ENCODE results near the gene PI4KB.
A peak's percentile ranks its signal among the peaks of the same experiment; 100 is the strongest.

Gene PI4KB

DNA sequence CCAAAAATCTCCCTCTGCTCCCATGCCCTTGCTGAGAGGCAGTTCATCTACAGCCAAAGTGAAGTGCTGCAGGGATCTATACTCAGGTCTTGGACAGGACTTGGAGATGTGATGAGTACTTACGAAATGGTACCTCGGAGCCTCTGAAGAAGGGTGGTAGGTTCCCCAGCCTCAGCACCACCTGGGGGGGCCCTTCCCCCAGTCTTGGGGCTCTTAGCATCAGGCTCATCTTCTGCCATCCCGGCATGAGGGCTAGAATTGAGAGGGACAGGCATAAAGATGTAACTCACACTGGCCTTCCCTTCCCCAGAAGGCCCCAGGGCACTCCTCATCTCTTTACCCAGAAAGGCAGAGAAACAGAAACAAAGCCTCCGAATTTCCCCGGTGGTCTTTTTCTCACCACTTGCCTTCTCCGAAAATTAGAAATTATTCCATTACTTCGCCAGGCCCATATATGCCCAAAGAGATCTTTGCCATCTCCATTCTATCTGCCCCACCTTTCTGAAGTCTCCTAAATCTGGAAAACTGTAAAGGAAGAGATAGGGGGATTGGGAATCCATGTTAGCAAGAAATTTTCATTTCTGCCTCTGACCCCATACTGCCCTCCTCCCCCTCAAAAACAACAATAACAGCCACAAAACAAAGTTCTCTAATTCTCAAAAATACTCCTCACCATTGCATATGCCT, 19.0 kb upstream of the PI4KB start:
- no peak for DNase-seq (ENCODE audit: low read depth)

DNA sequence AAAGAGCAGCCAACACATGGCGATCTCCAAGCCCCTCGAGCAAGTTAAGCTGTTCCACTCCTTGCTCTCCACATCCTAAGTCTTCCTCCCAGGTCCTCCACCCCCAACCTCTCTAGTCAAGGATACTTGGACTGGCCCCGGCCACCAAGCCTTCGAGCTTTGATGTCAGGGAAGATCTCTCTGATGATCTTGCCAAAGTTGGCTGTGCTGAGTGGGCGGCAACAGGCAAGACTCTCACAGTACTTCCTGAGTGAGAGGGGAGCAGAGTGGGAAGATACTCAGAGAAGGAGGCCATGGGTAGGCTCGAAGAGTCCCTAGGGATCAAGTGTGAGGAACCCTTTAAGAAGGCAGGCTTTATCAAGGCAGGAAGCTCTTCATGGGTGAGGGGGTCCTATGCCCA, 17.1 kb upstream of the PI4KB start:
- no peak for DNase-seq (ENCODE audit: low read depth)

DNA sequence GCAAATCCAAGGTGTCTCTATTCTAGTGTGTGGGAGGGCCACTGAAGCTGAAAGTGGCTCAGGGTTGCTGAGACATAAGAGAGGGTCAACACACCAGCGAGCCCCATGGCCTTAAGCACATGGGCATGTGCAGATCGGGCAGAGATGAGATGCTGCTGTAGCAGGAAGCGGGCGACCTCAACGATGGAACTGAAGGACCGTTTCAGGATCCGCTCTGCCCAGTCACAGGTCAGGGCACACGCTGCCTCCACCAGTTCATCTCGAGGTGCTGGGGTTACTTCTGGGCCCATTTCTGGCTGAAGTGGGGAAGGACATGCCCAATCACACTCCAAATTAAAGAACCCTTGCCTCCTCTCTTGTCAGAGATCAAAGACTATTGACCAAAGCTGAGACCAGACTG, 16.4 kb upstream of the PI4KB start:
- no peak for DNase-seq (ENCODE audit: low read depth)

DNA sequence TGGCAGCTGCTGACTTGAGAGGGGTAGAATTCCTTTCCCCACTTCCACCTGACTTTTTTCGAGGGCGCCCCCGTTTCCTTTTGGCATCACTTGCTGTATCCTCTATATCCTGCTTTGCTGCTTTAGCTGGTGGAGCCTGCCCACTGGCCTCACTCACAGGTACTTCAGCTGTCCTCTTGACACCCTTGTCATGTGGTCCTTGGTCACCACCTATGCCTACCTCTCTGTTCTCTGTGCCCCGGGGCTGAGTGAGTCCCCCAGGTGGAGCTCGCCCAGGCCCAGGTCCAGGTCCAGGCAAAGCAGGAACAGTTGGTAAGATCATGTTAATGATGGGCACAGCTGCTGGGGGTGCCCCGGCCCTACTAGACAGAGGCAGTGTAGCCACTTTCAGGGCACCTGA, 15.4 kb upstream of the PI4KB start:
- DNase-seq (ENCODE audit: low read depth), result no peak

DNA sequence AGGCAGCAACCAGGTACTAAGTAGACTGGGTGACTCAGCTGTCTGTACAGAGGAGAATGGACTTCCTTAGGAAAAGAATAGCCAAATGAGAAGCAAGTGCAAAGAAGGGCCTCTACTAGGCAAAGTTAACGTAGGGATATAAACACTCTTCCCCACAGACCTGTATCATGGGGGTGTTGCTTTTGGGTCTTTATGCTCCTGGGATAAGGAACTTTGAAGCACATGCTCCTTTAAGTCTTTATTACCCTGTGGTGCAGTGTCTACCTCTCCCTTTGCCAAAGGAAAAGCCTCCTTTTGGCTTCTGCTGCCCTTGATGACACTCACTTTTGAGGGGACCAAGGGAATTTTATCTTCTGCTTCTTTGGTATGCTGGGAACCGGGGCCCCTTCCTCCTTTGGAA, 14.8 kb upstream of the PI4KB start:
- no peak for DNase-seq (ENCODE audit: low read depth)

DNA sequence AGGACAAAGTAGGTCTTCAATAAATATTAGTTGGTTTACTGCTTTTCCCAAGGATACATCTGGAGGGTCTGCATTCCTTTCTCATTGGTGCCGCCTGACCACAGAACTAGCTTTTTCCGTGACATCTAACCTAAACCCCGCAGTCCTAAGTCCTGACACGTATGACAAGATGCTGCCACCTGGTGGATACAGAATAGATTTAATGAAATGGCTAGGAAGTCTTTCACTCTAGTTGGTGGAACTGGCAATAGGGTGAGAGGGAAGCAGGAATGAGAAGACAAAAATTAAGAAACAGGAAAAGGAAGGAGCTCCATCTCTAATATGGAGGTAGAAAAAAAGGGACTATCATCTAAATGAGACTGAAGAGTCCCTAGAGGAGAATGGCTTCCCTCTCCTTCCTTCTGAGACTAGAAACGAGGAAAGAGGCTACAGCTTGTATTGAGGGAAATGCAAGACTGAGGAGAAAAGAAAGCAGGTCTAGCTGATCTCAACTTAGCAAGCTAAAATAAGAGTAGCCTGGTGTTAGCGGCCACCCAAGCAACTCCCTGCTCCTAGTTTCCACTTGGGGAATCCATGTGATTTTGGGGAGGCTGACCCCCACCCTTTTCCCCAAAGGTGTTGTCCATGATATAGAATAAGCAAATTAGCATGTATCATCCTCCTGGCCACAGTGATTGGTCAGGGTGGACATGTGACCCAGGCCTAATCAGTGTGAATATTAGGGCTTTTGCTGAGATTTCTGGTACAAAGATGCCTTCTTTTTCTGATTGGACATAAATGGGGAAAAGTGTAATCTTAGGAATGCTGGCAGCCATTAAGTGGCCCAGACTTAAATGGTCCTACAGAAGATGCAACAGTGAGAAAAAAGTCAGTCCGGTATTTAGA, 13.9 kb upstream of the PI4KB start:
- peak; percentile 28 for DNase-seq (ENCODE audit: low read depth)

DNA sequence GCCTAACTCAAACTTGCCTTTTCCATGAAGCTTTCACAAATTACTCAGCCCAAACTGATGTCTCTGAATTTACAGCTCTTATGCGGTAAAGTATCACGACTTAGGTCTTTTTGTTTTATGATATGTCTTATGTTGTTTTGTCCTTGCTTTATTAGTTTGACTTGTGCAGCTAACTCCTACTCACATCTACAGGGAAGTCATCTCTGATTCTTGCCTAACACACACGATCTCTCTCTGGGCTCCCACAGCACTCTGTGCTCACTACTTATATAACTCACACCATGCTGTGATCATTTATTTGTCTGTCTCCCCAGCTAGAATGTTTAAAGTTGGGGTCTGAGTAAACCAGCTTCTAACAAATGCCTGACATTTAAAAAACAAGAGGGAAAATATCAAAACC, 9.3 kb upstream of the PI4KB start:
- no peak for DNase-seq (ENCODE audit: low read depth)

DNA sequence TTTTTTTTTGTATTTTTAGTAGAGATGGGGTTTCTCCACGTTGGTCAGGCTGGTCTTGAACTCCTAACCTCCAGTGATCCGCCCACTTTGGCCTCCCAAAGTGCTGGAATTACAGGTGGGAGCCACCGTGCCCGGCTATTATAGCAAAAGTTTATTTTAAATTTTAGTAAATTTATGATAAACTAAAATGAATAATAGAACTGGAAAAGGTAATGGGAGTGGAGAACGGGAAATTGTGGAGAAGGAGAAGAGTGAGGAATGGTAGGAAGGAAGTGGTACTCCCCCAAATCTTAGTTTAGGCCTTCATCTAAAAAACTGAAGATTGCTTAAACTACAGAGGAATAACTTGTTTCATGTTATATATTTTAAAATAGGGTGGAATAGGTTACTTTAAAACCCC, 7.6 kb upstream of the PI4KB start:
- no peak for DNase-seq (ENCODE audit: low read depth)

DNA sequence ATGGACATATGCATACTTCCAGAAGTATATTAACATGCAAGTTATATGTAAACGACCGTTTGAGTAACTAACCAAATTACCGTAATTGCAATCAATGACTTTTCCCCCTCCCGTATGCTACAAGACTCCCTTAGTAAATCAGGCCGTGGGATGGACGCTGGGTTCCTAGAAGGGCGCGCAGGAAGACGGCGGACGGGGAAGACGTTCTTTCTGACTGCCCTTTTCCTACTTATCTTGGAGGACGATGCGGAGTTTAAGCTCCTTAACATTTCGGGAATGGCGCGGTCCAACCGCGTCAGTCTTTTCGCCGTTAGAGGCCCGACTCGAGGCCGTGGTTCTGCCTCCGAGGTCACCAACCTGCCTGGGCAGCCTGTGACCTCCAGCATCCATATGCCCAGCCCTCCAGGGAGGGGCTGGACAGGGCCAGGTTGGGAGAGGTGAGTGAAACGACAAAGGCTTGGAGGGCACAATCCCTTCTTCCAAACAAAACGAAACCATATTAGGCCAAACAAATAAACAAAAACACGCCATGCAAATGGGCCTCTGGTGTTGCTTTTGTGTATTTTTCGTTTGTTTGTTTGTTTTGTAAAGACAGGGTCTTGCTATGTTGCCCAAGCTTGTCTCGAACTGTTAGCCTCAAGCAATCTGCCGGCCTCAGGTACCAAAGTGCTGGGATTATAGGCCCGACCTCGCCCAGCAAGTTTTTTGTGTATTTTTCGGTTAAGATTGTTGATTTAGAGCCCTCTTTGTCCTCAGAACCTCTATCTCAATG, 873 bp upstream of the PI4KB start:
- DNase-seq (ENCODE audit: low read depth), result no peak

DNA sequence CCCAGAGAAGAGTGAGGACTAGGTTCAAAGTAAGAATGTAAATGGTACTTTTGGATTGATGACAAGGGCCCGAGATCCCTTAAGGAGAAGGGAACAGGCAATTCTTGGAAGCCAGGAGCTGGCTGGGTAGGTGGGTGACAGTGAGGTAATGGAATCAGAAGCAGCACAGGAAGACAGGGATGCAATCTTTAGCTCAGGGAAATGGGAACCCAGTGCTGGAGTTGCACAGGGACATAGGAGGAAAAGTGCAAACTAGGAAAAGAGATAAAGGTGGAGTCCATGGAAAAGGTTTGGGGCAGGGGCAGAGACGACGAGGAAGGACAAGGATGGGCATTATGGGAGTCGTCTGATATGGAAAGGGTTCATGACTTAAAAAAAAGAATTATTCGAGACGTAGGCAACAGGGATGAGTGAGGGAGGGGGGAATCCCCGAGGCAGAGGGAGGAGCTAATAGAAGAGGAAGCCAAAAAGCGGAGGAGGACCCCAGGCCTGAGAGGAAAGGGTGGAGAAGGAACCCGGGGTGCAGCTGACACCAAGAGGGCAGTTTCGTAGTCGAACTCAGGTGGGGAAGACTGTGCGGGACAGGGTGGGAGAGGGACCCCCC, 495 bp downstream of the PI4KB start:
- peak; percentile 43 for DNase-seq (ENCODE audit: low read depth)

DNA sequence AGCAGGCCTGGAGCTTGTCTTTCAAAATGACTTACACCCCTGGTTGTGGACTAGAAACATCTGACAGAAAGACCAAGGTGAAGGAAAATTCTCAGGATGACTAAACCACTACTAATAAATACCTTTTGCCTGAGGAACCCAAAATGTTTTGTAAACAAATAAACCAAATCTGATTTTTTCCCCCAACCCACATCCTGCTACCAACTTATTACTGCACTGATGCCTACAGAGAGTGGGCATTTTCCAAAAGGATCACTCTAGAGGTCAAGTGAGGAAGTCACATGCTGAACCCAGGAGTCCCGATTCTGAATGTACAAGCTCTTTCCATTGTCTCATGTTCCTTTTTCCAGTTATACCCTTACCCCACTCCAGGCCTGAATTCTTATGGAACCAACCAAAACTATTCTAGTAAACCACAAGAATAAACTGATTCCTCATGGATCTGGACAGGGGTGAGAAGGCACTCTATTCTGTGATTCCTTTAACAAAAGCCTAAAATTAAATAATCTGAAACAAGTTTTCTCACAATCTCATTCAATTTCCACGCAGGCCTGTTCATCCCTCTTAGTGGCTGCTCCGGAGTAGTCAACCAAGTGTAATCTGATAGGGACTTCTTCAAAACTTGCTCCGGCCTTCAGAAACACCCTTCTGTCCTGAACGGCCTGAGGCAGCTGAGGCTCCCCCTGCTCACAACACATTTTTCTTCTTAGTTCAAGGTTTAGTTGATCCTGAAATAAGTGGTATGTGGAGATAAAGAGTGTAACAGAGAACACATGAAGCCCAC, 1.4 kb downstream of the PI4KB start:
- no peak for DNase-seq (ENCODE audit: low read depth)

DNA sequence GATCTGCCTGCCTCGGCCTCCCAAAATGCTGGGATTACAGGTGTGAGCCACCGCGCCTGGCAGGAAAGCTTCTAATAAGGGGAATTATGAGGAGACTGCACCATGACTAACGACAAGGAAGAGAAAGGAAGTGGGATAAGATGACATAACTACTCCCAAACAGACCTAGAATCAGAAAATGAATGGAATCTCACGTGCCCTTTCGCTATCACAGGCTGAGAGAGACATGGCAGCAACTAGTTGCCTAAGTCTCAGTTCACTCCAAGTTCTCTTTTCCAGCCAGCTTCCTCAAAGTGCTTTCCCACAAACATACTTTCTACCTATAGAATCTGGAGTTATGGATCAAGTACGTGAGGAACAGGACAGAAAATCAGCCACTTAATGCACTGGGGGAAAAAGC, 2.0 kb downstream of the PI4KB start:
- DNase-seq (ENCODE audit: low read depth), result no peak

DNA sequence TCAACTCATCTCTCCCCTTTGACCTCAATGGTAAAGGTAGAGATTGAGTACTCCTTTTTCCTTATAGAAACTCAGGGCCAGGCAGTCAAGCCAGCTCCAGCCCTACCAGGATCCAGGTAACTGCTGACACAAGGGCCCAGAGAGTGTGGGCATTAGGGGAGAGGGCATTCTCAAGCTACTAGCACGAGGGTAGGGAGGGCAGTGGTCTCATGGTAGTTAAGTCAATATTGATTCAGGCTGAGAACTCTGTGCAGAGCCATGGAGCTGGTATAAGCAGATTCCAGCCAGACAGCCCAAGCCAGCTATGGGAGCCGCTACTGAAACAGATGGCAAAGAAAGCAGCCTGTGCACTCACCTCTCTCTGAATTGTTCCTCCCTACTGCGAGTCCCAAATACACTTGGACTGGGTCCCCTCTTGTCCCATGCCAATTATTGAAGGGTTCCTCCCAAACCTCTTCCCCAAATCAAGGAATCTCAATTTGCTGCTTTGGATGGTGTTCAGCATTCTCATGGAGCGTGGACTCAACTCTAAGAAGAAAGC, 2.8 kb downstream of the PI4KB start:
- DNase-seq (ENCODE audit: low read depth), result no peak

DNA sequence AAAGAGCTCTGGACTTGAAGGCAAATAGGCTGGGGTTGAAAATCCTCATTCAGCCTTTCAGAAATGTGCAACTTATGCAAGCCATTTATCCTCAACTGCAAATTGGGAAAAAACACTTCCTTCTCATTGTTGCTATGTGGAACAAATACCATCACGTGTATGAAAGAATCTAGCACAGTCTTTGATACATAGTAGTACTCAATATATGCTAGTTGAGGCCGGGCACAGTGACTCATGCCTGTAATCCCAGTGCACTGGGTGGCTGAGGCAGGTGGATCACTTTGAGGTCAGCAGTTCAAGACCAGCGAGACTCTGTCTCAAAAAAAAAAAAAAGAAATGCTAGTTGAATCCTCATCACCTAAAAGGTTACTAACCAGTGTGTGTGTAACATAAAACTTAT, 8.2 kb downstream of the PI4KB start:
- DNase-seq (ENCODE audit: low read depth), result no peak

DNA sequence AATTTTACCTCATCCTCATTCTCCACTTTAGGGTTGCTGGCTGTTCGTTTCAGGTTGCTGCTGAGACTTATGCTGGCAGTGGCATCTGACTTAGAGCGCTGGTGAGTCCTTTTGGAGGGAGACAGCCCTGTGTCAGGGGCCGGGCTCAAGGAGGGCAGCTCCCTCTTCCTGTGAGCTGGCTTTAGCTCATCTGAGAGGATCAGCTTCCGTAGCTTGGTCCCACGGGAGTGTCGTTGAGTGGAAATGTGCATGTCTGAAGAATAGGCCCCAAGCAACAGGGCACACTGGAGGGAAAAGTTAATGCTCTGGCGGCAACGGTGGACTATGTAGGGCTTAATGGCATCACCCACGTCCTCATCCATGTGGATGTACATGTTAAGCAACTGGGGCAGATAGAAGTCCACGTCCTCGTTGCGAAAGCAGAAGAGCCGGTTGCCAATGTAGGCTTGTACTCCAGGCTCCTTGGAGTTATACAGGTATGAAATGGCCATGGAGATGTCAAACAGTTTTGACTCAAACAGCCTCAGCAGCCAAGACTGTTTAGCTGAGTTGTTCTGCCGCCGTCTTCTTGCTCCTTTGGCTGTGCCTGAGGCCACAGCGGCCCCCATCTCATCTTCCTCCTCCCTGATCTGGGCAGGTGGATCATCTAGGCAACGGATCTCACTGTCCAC, 11.5 kb downstream of the PI4KB start:
- DNase-seq (ENCODE audit: low read depth), result no peak

DNA sequence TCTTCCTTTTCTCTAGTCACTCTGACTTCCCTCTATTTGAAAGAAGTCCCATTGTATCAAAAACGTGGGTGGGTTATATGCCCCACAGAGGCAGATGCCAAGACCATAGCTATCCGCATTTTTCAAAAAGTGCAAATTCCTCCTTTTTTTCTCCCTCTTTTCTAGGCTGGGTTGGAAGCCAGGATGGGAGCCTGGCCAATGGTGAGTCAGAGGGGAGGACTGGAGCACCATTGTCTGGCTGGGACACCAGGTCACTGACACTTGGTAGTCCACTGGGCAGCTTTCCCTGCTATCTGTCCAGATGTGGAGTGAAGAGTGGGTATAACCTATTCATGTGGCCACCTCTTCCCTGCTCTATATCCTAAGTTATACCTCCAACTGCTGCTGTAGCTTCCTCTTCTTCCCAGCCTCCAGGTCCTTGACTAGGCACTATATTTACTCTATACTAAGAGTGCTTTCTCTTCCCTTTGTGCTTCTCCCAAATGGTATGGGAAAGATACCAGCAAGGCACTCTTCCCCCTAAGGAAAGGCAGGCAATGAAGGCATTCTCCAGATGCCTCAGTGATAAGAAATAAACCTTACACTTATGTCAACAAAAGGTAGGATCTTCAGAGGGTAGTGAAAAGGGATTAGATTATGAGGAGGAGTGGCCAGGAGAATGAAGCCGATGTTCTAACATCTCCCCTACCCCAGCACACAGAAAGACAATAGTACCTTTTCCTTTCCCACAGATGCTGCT, 12.9 kb downstream of the PI4KB start:
- no peak for DNase-seq (ENCODE audit: low read depth)

DNA sequence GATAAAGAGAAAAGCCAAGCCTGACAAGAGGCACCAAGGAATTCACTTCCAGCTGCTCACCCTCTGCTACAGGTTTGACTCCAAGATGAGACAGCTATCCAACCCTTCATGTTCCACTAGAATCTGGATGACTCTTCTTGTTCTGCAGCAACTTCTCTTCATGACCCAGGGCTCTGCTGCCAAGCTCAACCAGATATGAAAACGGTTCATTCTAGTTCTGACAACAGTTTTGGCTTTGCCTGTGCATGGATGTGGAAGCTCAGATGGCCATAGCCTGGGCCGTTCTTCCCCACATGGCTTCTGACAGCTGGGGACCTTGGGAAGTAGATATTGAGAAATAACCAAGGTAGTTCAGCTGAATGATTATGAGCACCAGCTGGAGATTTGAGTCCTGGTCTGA, 13.7 kb downstream of the PI4KB start:
- DNase-seq (ENCODE audit: low read depth), result no peak

DNA sequence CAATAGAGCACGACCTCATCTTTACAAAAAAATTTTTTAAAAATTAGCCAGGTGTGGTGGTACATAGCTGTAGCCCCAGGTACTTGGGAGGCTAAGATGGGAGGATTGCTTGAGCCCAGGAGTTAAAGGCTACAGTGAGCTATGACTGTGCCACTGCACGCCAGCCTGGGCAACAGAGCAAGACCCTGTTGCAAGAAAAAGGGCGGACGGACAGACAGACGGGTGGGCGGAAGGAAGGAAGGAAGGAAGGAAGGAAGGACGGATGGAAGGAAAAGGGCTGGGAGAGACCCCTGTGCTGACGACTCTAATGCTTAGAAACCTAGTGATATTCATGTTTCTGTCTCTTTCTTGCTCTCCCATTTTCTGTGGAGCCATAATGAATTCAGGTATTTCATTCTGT, 14.4 kb downstream of the PI4KB start:
- no peak for DNase-seq (ENCODE audit: low read depth)

DNA sequence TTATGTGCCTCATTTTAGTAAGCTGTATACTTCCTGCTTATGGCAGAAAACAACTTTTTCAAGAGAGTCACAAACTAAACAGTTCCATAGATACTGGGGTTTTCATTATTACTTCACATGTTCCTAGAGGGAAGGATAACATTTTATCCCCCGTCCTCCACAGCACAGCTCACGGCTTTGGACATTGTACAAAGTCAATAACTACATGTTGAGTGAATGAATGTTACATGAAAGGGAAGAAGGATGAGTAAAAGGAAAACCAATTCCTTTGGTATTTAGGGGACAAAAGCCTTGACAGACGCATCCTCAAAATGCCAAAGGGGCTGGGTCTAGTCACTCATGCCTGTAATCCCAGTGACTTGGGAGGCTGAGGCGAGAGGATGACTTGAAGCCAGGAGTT, 14.8 kb downstream of the PI4KB start:
- DNase-seq (ENCODE audit: low read depth), result no peak

Measured in T-helper 22 cell (primary cell).